DOHH2 (cell line): Measurements from ENCODE around the gene SCAPER.
A peak's percentile ranks its signal among the peaks of the same experiment; 100 is the strongest.

ENCODE experiments used
- H3F3A ChIP-seq: fragments of 200-600 bp; sonication (generic), shearing (Covaris generic); 2 replicates; pipeline ENCODE4 v1.6.0; 2016; ENCODE audit warnings: antibody characterized with exemption, mild to moderate bottlenecking; ENCODE audit not compliant: control insufficient read depth, insufficient read depth
- H3K27ac ChIP-seq: fragments of 200-600 bp; sonication (generic); 2 replicates; pipeline ENCODE4 v1.5.1; 2014; ENCODE audit warnings: low read depth, mild to moderate bottlenecking, low read length, moderate library complexity
- H3K27me3 ChIP-seq: fragments of 200-600 bp; sonication (generic); 2 replicates; pipeline ENCODE4 v1.6.1; 2014; ENCODE audit warnings: mild to moderate bottlenecking, low read length, mixed read lengths; ENCODE audit not compliant: control insufficient read depth
- H3K36me3 ChIP-seq: fragments of 200-600 bp; sonication (generic); 2 replicates; pipeline ENCODE4 v1.6.1; 2014; ENCODE audit warnings: mild to moderate bottlenecking, low read length, moderate library complexity, mixed read lengths; ENCODE audit not compliant: control insufficient read depth
- H3K4me1 ChIP-seq: fragments of 200-600 bp; sonication (generic); 2 replicates; pipeline ENCODE4 v1.6.1; 2014; ENCODE audit warnings: mild to moderate bottlenecking, low read length, mixed read lengths; ENCODE audit not compliant: control insufficient read depth
- H3K4me2 ChIP-seq: fragments of 200-600 bp; sonication (generic); 2 replicates; pipeline ENCODE4 v1.6.0; 2014; ENCODE audit warnings: mild to moderate bottlenecking, low read length, moderate library complexity
- H3K4me3 ChIP-seq: fragments of 200-600 bp; sonication (generic); 2 replicates; pipeline ENCODE4 v1.5.1; 2014; ENCODE audit warnings: mild to moderate bottlenecking, low read length, mixed read lengths
- H3K79me2 ChIP-seq: fragments of 200-600 bp; sonication (generic); 2 replicates; pipeline ENCODE4 v1.6.1; 2014; ENCODE audit warnings: mild to moderate bottlenecking, low read length, mixed read lengths; ENCODE audit not compliant: control insufficient read depth
- H3K9me2 ChIP-seq: fragments of 200-600 bp; sonication (generic); replicated peaks from 2 replicates; pipeline ENCODE4 v1.6.1; 2014; ENCODE audit warnings: mild to moderate bottlenecking, low read length, mixed read lengths; ENCODE audit not compliant: control insufficient read depth
- H3K9me3 ChIP-seq: fragments of 200-600 bp; sonication (generic); 2 replicates; pipeline ENCODE4 v1.6.1; 2014; ENCODE audit warnings: antibody characterized with exemption, low read length, mixed read lengths; ENCODE audit not compliant: control insufficient read depth, insufficient read depth
- H4K20me1 ChIP-seq: fragments of 200-600 bp; sonication (generic); 2 replicates; pipeline ENCODE4 v1.6.0; 2014; ENCODE audit warnings: low read depth, mild to moderate bottlenecking, antibody characterized with exemption, low read length, moderate library complexity; ENCODE audit not compliant: control insufficient read depth, insufficient read depth
- EZH2phosphoT487 ChIP-seq: fragments of 200-600 bp; sonication (generic); IDR thresholded peaks from 2 replicates; pipeline ENCODE4 v1.6.1; 2017; ENCODE audit warnings: borderline replicate concordance, mild to moderate bottlenecking, antibody characterized with exemption, low read length, moderate library complexity, mixed read lengths
- TF ChIP-seq, protein P1 (sequence below): fragments of 200-600 bp; sonication (generic); IDR thresholded peaks from one replicate; pipeline ENCODE4 v1.5.1; 2014; ENCODE audit warnings: antibody characterized with exemption, mild to moderate bottlenecking, low read depth, low read length; ENCODE audit not compliant: poor library complexity, severe bottlenecking

SCAPER gene

DNA sequence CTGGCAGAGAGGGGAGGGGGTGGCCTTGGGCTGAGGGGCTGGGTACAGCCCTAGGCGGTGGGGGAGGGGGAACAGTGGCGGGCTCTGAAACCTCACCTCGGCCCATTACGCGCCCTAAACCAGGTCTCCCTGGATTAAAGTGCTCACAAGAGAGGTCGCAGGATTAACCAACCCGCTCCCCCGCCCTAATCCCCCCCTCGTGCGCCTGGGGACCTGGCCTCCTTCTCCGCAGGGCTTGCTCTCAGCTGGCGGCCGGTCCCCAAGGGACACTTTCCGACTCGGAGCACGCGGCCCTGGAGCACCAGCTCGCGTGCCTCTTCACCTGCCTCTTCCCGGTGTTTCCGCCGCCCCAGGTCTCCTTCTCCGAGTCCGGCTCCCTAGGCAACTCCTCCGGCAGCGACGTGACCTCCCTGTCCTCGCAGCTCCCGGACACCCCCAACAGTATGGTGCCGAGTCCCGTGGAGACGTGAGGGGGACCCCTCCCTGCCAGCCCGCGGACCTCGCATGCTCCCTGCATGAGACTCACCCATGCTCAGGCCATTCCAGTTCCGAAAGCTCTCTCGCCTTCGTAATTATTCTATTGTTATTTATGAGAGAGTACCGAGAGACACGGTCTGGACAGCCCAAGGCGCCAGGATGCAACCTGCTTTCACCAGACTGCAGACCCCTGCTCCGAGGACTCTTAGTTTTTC, 563.6 kb downstream of the SCAPER start:
- Histone ChIP-seq H3K79me2 (peaks cover 39% of the 10 kb centered on the region), H4K20me1 (peaks cover 8% of the 10 kb centered on the region; the same call in 1 of the 2 replicates), H3K4me2 (no peak overlapping the region), H3K9me2 (no peaks in the 10 kb centered on the region), H3K4me3 (no peak overlapping the region), H3K27me3 (peaks cover 17% of the 10 kb centered on the region), H3K4me1 (peaks cover 37% of the 10 kb centered on the region), H3K36me3 (peaks cover 23% of the 10 kb centered on the region), H3K27ac (no peak overlapping the region), H3K9me3 (no peaks in the 10 kb centered on the region), H3F3A (peaks cover 11% of the 10 kb centered on the region)
- TF ChIP-seq, protein P1, sequence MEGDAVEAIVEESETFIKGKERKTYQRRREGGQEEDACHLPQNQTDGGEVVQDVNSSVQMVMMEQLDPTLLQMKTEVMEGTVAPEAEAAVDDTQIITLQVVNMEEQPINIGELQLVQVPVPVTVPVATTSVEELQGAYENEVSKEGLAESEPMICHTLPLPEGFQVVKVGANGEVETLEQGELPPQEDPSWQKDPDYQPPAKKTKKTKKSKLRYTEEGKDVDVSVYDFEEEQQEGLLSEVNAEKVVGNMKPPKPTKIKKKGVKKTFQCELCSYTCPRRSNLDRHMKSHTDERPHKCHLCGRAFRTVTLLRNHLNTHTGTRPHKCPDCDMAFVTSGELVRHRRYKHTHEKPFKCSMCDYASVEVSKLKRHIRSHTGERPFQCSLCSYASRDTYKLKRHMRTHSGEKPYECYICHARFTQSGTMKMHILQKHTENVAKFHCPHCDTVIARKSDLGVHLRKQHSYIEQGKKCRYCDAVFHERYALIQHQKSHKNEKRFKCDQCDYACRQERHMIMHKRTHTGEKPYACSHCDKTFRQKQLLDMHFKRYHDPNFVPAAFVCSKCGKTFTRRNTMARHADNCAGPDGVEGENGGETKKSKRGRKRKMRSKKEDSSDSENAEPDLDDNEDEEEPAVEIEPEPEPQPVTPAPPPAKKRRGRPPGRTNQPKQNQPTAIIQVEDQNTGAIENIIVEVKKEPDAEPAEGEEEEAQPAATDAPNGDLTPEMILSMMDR: no peak
- no peak for TF ChIP-seq EZH2phosphoT487

DNA sequence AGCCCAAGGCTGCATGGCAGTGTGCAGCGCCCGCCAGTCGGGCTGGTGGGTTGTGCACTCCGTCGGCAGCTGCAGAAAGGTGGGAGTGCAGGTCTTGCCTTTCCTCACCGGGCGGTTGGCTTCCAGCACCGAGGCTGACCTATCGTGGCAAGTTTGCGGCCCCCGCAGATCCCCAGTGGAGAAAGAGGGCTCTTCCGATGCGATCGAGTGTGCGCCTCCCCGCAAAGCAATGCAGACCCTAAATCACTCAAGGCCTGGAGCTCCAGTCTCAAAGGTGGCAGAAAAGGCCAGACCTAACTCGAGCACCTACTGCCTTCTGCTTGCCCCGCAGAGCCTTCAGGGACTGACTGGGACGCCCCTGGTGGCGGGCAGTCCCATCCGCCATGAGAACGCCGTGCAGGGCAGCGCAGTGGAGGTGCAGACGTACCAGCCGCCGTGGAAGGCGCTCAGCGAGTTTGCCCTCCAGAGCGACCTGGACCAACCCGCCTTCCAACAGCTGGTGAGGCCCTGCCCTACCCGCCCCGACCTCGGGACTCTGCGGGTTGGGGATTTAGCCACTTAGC, 564.3 kb downstream of the SCAPER start:
- Histone ChIP-seq H3F3A (peaks cover 13% of the 10 kb centered on the region), H3K4me3 (peak overlapping the region; percentile 90; the same call in 1 of the 2 replicates), H3K79me2 (peaks cover 39% of the 10 kb centered on the region), H3K27ac (no peak overlapping the region), H3K4me1 (peaks cover 36% of the 10 kb centered on the region), H3K36me3 (peaks cover 23% of the 10 kb centered on the region), H4K20me1 (peaks cover 8% of the 10 kb centered on the region; the same call in 1 of the 2 replicates), H3K4me2 (peak overlapping the region; percentile 72), H3K9me2 (no peaks in the 10 kb centered on the region), H3K27me3 (peaks cover 12% of the 10 kb centered on the region), H3K9me3 (no peaks in the 10 kb centered on the region)
- TF ChIP-seq, protein P1: no peak
- no peak for TF ChIP-seq EZH2phosphoT487

DNA sequence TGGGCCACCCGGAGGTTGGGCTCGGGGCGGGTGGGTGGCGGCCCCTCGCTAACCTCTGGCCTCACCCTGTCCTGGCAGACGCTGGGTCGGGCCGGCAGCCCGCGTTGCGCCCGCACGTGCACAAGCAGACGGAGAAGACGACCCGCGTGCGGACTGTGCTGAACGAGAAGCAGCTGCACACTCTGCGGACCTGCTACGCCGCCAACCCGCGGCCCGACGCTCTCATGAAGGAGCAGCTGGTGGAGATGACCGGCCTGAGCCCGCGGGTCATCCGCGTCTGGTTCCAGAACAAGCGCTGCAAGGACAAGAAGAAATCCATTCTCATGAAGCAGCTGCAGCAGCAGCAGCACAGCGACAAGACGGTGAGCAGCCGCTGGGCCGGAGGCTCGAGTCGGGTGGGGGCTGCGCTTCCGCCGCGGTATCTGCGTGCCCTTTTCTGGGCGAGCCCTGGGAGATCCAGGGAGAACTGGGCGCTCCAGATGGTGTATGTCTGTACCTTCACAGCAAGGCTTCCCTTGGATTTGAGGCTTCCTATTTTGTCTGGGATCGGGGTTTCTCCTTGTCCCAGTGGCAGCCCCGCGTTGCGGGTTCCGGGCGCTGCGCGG, 564.8 kb downstream of the SCAPER start:
- H3K9me2 ChIP-seq: no peaks in the 10 kb centered on the region
- H3K4me2 ChIP-seq: peak overlapping the region; percentile 72
- peaks cover 8% of the 10 kb centered on the region; the same call in 1 of the 2 replicates for H4K20me1 ChIP-seq
- H3F3A ChIP-seq: peaks cover 13% of the 10 kb centered on the region
- peaks cover 39% of the 10 kb centered on the region for H3K79me2 ChIP-seq
- H3K4me1 ChIP-seq: peaks cover 39% of the 10 kb centered on the region
- H3K27me3 ChIP-seq: peaks cover 7% of the 10 kb centered on the region
- peak overlapping the region; percentile 90 for H3K4me3 ChIP-seq
- peaks cover 23% of the 10 kb centered on the region for H3K36me3 ChIP-seq
- H3K9me3 ChIP-seq: no peaks in the 10 kb centered on the region
- TF ChIP-seq, protein P1: no peak
- TF ChIP-seq EZH2phosphoT487: no peak
- no peak overlapping the region for H3K27ac ChIP-seq
